IMR-90 (cell line): ENCODE data around the gene RBFOX2. TPM values are rescaled to one million over a fixed set of nuclear protein-coding genes. Genes with fewer than 3 reads are reported as not detected.

ENCODE experiments used
- ATAC-seq: fragments of 200-7000 bp; cut with Tn5 transposase; 2 replicates; pipeline ENCODE4 v1.9.1; 2020; ENCODE audit warnings: low read depth, mild to moderate bottlenecking, moderate library complexity
- BruUV-seq: library from RNA; stranded (reverse); fragments of 400-500 nt; replicated peaks from 2 replicates; lab custom pipeline; 2021; lab: Mats Ljungman, UMichigan
- CTCF ChIA-PET: fragments of 300-600 bp; formaldehyde crosslinking; extraction: SDS; loops from one replicate; lab custom pipeline; 2021; ENCODE audit warnings: antibody characterized with exemption; lab: Yijun Ruan, JAX
- POLR2A ChIA-PET: fragments of 300-600 bp; sonication (Branson Sonifier 250); formaldehyde crosslinking; loops from one replicate; lab custom pipeline; 2022; ENCODE audit warnings: antibody characterized with exemption; ENCODE audit not compliant: unreplicated experiment; lab: Charles Lee
- DNase-seq: peaks from one replicate; pipeline ENCODE4 v3.0.0; 2013
- H2AFZ ChIP-seq: replicated peaks from 2 replicates; pipeline ENCODE3; 2013; ENCODE audit warnings: low read length, mild to moderate bottlenecking; ENCODE audit not compliant: poor library complexity
- H2AK5ac ChIP-seq: 2 replicates; pipeline ENCODE4 v1.6.1; 2013; ENCODE audit warnings: low read depth, low read length, inconsistent platforms
- H2AK9ac ChIP-seq: replicated peaks from 2 replicates; pipeline ENCODE3; 2013; ENCODE audit warnings: mild to moderate bottlenecking, low read depth, low read length, moderate library complexity; ENCODE audit not compliant: poor library complexity
- H2BK120ac ChIP-seq: 2 replicates; pipeline ENCODE4 v1.6.1; 2013; ENCODE audit warnings: low read depth, low read length, inconsistent platforms
- H2BK15ac ChIP-seq: 3 replicates; pipeline ENCODE4 v1.6.1; 2013; ENCODE audit warnings: low read depth, low read length, inconsistent platforms
- H2BK20ac ChIP-seq: 2 replicates; pipeline ENCODE4 v1.6.1; 2013; ENCODE audit warnings: low read depth, mild to moderate bottlenecking, inconsistent platforms, low read length, moderate library complexity
- H2BK5ac ChIP-seq: 2 replicates; pipeline ENCODE4 v1.6.1; 2013; ENCODE audit warnings: mild to moderate bottlenecking, low read depth, low read length, inconsistent platforms; ENCODE audit not compliant: poor library complexity, severe bottlenecking
- H3K14ac ChIP-seq: replicated peaks from 2 replicates; pipeline ENCODE4 v1.6.1; 2013; ENCODE audit warnings: low read depth, low read length, inconsistent platforms
- H3K18ac ChIP-seq: 2 replicates; pipeline ENCODE4 v1.6.1; 2013; ENCODE audit warnings: low read depth, low read length, control low read depth
- H3K23ac ChIP-seq: 2 replicates; pipeline ENCODE4 v1.6.1; 2013; ENCODE audit warnings: low read depth, low read length, inconsistent platforms
- H3K27ac ChIP-seq: 2 replicates; pipeline ENCODE4 v1.5.1; 2013; ENCODE audit warnings: mild to moderate bottlenecking, control low read depth, low read length; ENCODE audit not compliant: insufficient read depth
- H3K27me3 ChIP-seq: 2 replicates; pipeline ENCODE4 v1.6.1; 2013; ENCODE audit warnings: low read length; ENCODE audit not compliant: control insufficient read depth, insufficient read depth
- H3K36me3 ChIP-seq: 2 replicates; pipeline ENCODE4 v1.6.1; 2013; ENCODE audit warnings: low read length, mixed read lengths; ENCODE audit not compliant: control insufficient read depth, insufficient read depth
- H3K4ac ChIP-seq: 2 replicates; pipeline ENCODE4 v1.6.1; 2013; ENCODE audit warnings: low read depth, low read length, inconsistent platforms
- H3K4me1 ChIP-seq: 2 replicates; pipeline ENCODE4 v1.6.1; 2013; ENCODE audit warnings: low read length, mixed read lengths; ENCODE audit not compliant: control insufficient read depth, insufficient read depth
- H3K4me2 ChIP-seq: 2 replicates; pipeline ENCODE4 v1.6.1; 2013; ENCODE audit warnings: low read depth, mild to moderate bottlenecking, control low read depth, low read length, moderate library complexity
- H3K4me3 ChIP-seq: 2 replicates; pipeline ENCODE4 v1.5.1; 2013; ENCODE audit warnings: low read depth, mild to moderate bottlenecking, control low read depth, low read length, moderate library complexity; ENCODE audit not compliant: insufficient read depth
- H3K56ac ChIP-seq: 2 replicates; pipeline ENCODE4 v1.6.1; 2013; ENCODE audit warnings: low read length, inconsistent platforms; ENCODE audit not compliant: insufficient read depth; ENCODE audit errors: extremely low read depth
- H3K79me1 ChIP-seq, 2 experiments: 2 replicates each; pipeline ENCODE4 v1.6.1; 2013; ENCODE audit warnings: low read length in 2 of 2, inconsistent platforms in 1 of 2, low read depth in 1 of 2
- H3K9ac ChIP-seq: 2 replicates; pipeline ENCODE4 v1.6.1; 2013; ENCODE audit warnings: low read depth, low read length, control low read depth
- H3K9me1 ChIP-seq: 2 replicates; pipeline ENCODE4 v1.6.1; 2013; ENCODE audit warnings: low read length, inconsistent platforms; ENCODE audit not compliant: insufficient read depth
- H3K9me3 ChIP-seq: 2 replicates; pipeline ENCODE4 v1.6.1; 2013; ENCODE audit warnings: low read length; ENCODE audit not compliant: control insufficient read depth, insufficient read depth
- H4K20me1 ChIP-seq: 2 replicates; pipeline ENCODE4 v1.6.1; 2013; ENCODE audit warnings: low read length, inconsistent platforms; ENCODE audit not compliant: insufficient read depth
- H4K5ac ChIP-seq: 2 replicates; pipeline ENCODE4 v1.6.1; 2013; ENCODE audit warnings: mild to moderate bottlenecking, low read depth, low read length, control low read depth
- H4K8ac ChIP-seq, 2 experiments: 2 replicates each; pipeline ENCODE4 v1.6.1; 2013; ENCODE audit warnings: low read depth in 2 of 2, low read length in 2 of 2, control low read depth in 1 of 2, inconsistent platforms in 1 of 2
- H4K91ac ChIP-seq: 2 replicates; pipeline ENCODE4 v1.6.1; 2013; ENCODE audit warnings: low read depth, low read length, inconsistent platforms; ENCODE audit not compliant: insufficient read depth
- BHLHE40 ChIP-seq: fragments of 150-350 bp; IDR thresholded peaks from 2 replicates; pipeline ENCODE4 v1.6.1; 2016; ENCODE audit warnings: mild to moderate bottlenecking, low read depth, low read length
- ELK1 ChIP-seq: fragments of 150-350 bp; IDR thresholded peaks from 2 replicates; pipeline ENCODE4 v1.6.1; 2016; ENCODE audit warnings: low read depth, mild to moderate bottlenecking, low read length, moderate library complexity, borderline replicate concordance
- NFE2L2 ChIP-seq: fragments of 150-350 bp; IDR thresholded peaks from 2 replicates; pipeline ENCODE4 v1.6.1; 2016; ENCODE audit warnings: low read depth, mild to moderate bottlenecking, low read length
- USF2 ChIP-seq: fragments of 150-350 bp; IDR thresholded peaks from 2 replicates; pipeline ENCODE4 v1.6.1; 2017; ENCODE audit warnings: mild to moderate bottlenecking, antibody characterized with exemption, low read length, low read depth
- WGBS, 2 experiments: methylation state at CpG; one replicate each; pipeline versions ENCODE4 v1.1.5 to v1.1.7; 2013; ENCODE audit warnings: missing lambda C conversion rate in 2 of 2; ENCODE audit not compliant: insufficient read length in 1 of 2; ENCODE audit errors: extremely low coverage in 2 of 2; 5-methylcytosine and 5-hydroxymethylcytosine counted together
- dilution Hi-C: fragments of 300-500 bp; cut with HindIII; formaldehyde crosslinking; loops from one replicate; pipeline ENCODE4 v1.14.3; 2018; ENCODE audit warnings: low sequenced_read_pairs; ENCODE audit not compliant: unreplicated experiment
- in situ Hi-C: fragments of 300-500 bp; cut with MboI; formaldehyde crosslinking; loops from 3 replicates; pipeline ENCODE4 v1.14.3; 2019; ENCODE audit warnings: low sequenced_read_pairs, inconsistent platforms, mixed read lengths
- intact Hi-C: fragments of 100-400 bp; cut with micrococcal nuclease; formaldehyde crosslinking; loops from 2 replicates; pipeline ENCODE4 v1.10.0; 2022
- polyA plus RNA-seq, 3 experiments: library from polyadenylated mRNA; depleted of rRNA; stranded (reverse); fragments of >200 nt; gene quantifications; 2 replicates each; pipeline ENCODE4 v1.2.3, GENCODE V29; 2012; ENCODE audit warnings: low replicate concordance in 1 of 3
- total RNA-seq: library from RNA; depleted of rRNA; stranded (reverse); fragments of >200 nt; gene quantifications from 2 replicates; pipeline ENCODE4 v1.2.3, GENCODE V29; 2012

RBFOX2 gene
- total and polyA plus RNA-seq, 2 of the 4 experiments (the other 2 are of a cell fraction) = 146 to 178 TPM

- TF ChIP-seq USF2 (no peak), BHLHE40 (no peak)
Observed at GRCh38 chr22:36053242-36054147, 24.9 kb upstream of the RBFOX2 start (continued).

GRCh38 chr22:36052505-36052941, 23.9 kb upstream of the RBFOX2 start:
- H3K79me1 ChIP-seq = no peaks in the 10 kb centered on the region; a peak in 1 of 4 replicates
- peak overlapping the region; percentile 83; the same call in 1 of the 2 replicates for H3K23ac ChIP-seq
- peak overlapping the region; percentile 81 for H2BK20ac ChIP-seq
- peak overlapping the region; percentile 7 to 76; a peak in 3 of 4 replicates for H4K8ac ChIP-seq
- in situ Hi-C loops (no loop called here), dilution Hi-C loops (no loop called here), intact Hi-C loops (no loop called here)
- H3K4me2 ChIP-seq = no peak overlapping the region
- H3K4me3 ChIP-seq = no peak overlapping the region
- no peaks in the 10 kb centered on the region for H4K20me1 ChIP-seq
- no peaks in the 10 kb centered on the region for H3K36me3 ChIP-seq
- peak overlapping the region; percentile 79 for H4K91ac ChIP-seq
- H2BK5ac ChIP-seq = peak overlapping the region; percentile 64
- peaks cover 10% of the 10 kb centered on the region; the same call in 1 of the 2 replicates for H3K9me1 ChIP-seq
- no peak overlapping the region for H3K9ac ChIP-seq
- H3K18ac ChIP-seq = peak overlapping the region; percentile 34; the same call in 1 of the 2 replicates
- no CpG with 5 or more reads among the region's 5 CpGs for WGBS, 2 experiments
- peak overlapping the region; percentile 77 for H2AFZ ChIP-seq
- H2BK120ac ChIP-seq = peak overlapping the region; percentile 82
- H3K9me3 ChIP-seq = no peaks in the 10 kb centered on the region
- peak overlapping the region; percentile 95; the same call in 1 of the 2 replicates for H4K5ac ChIP-seq
- ChIA-PET CTCF (interaction anchor here (0.8 to 1.4 kb wide), 3 partner anchors 13 to 122 kb away, joined by 3 to 7 read pairs (median 3); no protein-coding TSS in a partner anchor), POLR2A (no interaction called here)
- H3K56ac ChIP-seq = 0 out of 2 replicates have a peak overlapping the region, but pooled peaks have one; percentile 24
- H3K14ac ChIP-seq = peak overlapping the region; percentile 81
- DNase-seq = peak; percentile 57
- peak overlapping the region; percentile 9; the same call in 1 of the 3 replicates for H2BK15ac ChIP-seq
- peak overlapping the region; percentile 74; the same call in 1 of the 2 replicates for H3K4ac ChIP-seq
- no peaks in the 10 kb centered on the region for H3K27me3 ChIP-seq
- no peak overlapping the region for H2AK9ac ChIP-seq
- no peak overlapping the region for H3K27ac ChIP-seq
- H2AK5ac ChIP-seq = peak overlapping the region; percentile 37
- peak; percentile 66 for ATAC-seq
- BruUV-seq = no TSS peak
- TF ChIP-seq NFE2L2 = peak; percentile 69; the same call in 1 of the 2 replicates
- no peak for TF ChIP-seq ELK1
- H3K4me1 ChIP-seq = peaks cover 14% of the 10 kb centered on the region
